HEK293 (cell line): ENCODE data around the gene TMF1.

ENCODE experiments used
- CTCF ChIA-PET: fragments of 350-600 bp; formaldehyde crosslinking; extraction: SDS; loops from one replicate; lab custom pipeline; 2021; ENCODE audit warnings: antibody characterized with exemption; lab: Yijun Ruan, JAX
- POLR2A ChIA-PET: fragments of 300-600 bp; formaldehyde crosslinking; extraction: SDS; loops from one replicate; lab custom pipeline; 2020; ENCODE audit warnings: antibody characterized with exemption, inconsistent platforms; lab: Yijun Ruan, JAX
- H3K27ac ChIP-seq: fragments of 200-500 bp; sonication (Bioruptor generic); 2 replicates; pipeline ENCODE4 v1.5.1; 2014; ENCODE audit warnings: low read depth, low read length, control low read depth, inconsistent platforms; ENCODE audit errors: extremely low read depth
- H3K36me3 ChIP-seq, 2 experiments: fragments of 200-500 bp in 1 of 2; sonication (Bioruptor generic) in 1 of 2; 1 replicate in 1 of 2; 2 replicates in 1 of 2; pipeline ENCODE4 v1.5.1; 2014 to 2017; ENCODE audit warnings: inconsistent platforms in 2 of 2, low read length in 2 of 2; ENCODE audit not compliant: control insufficient read depth in 2 of 2, insufficient read depth in 1 of 2
- H3K4me1 ChIP-seq: fragments of 200-500 bp; sonication (Bioruptor generic); 2 replicates; pipeline ENCODE4 v1.5.1; 2014; ENCODE audit warnings: mild to moderate bottlenecking, low read length, inconsistent platforms; ENCODE audit not compliant: control insufficient read depth, insufficient read depth
- H3K4me3 ChIP-seq: 2 replicates; pipeline ENCODE4 v1.5.1; 2011; ENCODE audit warnings: low read depth, mild to moderate bottlenecking, control low read depth, low read length, moderate library complexity
- H3K9me3 ChIP-seq: fragments of 200-500 bp; sonication (Bioruptor generic); 2 replicates; pipeline ENCODE4 v1.5.1; 2014; ENCODE audit warnings: low read depth, low read length, inconsistent platforms; ENCODE audit not compliant: control insufficient read depth, insufficient read depth
- BCL11B ChIP-seq: fragments of 450-650 bp; formaldehyde crosslinking; IDR thresholded peaks from 2 replicates; pipeline ENCODE4 v1.5.1; 2016; ENCODE audit warnings: low read depth, missing biosample characterization, missing genetic modification characterization
- GLI2 ChIP-seq: fragments of 450-650 bp; formaldehyde crosslinking; IDR thresholded peaks from 2 replicates; pipeline ENCODE4; 2017; ENCODE audit warnings: missing biosample characterization, missing genetic modification characterization, low read depth, borderline replicate concordance
- MYNN ChIP-seq: fragments of 450-650 bp; formaldehyde crosslinking; IDR thresholded peaks from 2 replicates; pipeline ENCODE4 v1.5.1; 2016; ENCODE audit warnings: missing biosample characterization, missing genetic modification characterization, borderline replicate concordance
- TCF7L2 ChIP-seq: IDR thresholded peaks from 2 replicates; pipeline ENCODE4 v1.6.1; 2011; ENCODE audit warnings: low read depth, mild to moderate bottlenecking, inconsistent platforms, low read length, moderate library complexity, borderline replicate concordance
- ZNF112 ChIP-seq: fragments of 450-650 bp; formaldehyde crosslinking; IDR thresholded peaks from 2 replicates; pipeline ENCODE4 v1.5.0; 2017; ENCODE audit warnings: missing biosample characterization, missing genetic modification characterization
- ZNF114 ChIP-seq: fragments of 450-650 bp; formaldehyde crosslinking; IDR thresholded peaks from 2 replicates; pipeline ENCODE4 v1.5.0; 2017; ENCODE audit warnings: missing biosample characterization, missing genetic modification characterization
- ZNF138 ChIP-seq: fragments of 450-650 bp; formaldehyde crosslinking; IDR thresholded peaks from 2 replicates; pipeline ENCODE4 v1.5.1; 2016; ENCODE audit warnings: missing biosample characterization, missing genetic modification characterization, borderline replicate concordance
- ZNF146 ChIP-seq: fragments of 450-650 bp; formaldehyde crosslinking; IDR thresholded peaks from 2 replicates; pipeline ENCODE4 v1.5.1; 2016; ENCODE audit warnings: missing biosample characterization, missing genetic modification characterization
- ZNF18 ChIP-seq: fragments of 450-650 bp; formaldehyde crosslinking; IDR thresholded peaks from 2 replicates; pipeline ENCODE4 v1.5.1; 2016; ENCODE audit warnings: missing biosample characterization, missing genetic modification characterization
- ZNF184 ChIP-seq: fragments of 450-650 bp; IDR thresholded peaks from 2 replicates; pipeline ENCODE4 v1.5.1; 2018; ENCODE audit warnings: missing biosample characterization, mild to moderate bottlenecking, missing genetic modification characterization
- ZNF211 ChIP-seq: fragments of 450-650 bp; formaldehyde crosslinking; IDR thresholded peaks from 2 replicates; pipeline ENCODE4 v1.5.1; 2016; ENCODE audit warnings: low read depth, missing biosample characterization, missing genetic modification characterization
- ZNF433 ChIP-seq: fragments of 450-650 bp; formaldehyde crosslinking; IDR thresholded peaks from 2 replicates; pipeline ENCODE4 v1.5.1; 2016; ENCODE audit warnings: missing biosample characterization, missing genetic modification characterization, low read depth
- ZNF473 ChIP-seq: fragments of 450-650 bp; formaldehyde crosslinking; IDR thresholded peaks from 2 replicates; pipeline ENCODE4 v1.5.1; 2017; ENCODE audit warnings: missing biosample characterization, missing genetic modification characterization
- ZNF501 ChIP-seq: fragments of 450-650 bp; formaldehyde crosslinking; IDR thresholded peaks from 2 replicates; pipeline ENCODE4 v1.5.1; 2016; ENCODE audit warnings: missing biosample characterization, missing genetic modification characterization
- ZNF530 ChIP-seq: fragments of 450-650 bp; formaldehyde crosslinking; IDR thresholded peaks from 2 replicates; pipeline ENCODE4 v1.5.1; 2016; ENCODE audit warnings: low read depth, missing biosample characterization, missing genetic modification characterization
- ZNF544 ChIP-seq: fragments of 450-650 bp; formaldehyde crosslinking; IDR thresholded peaks from 2 replicates; pipeline ENCODE4 v1.5.0; 2017; ENCODE audit warnings: missing biosample characterization, missing genetic modification characterization
- ZNF548 ChIP-seq: fragments of 450-650 bp; formaldehyde crosslinking; IDR thresholded peaks from 2 replicates; pipeline ENCODE4 v1.5.1; 2016; ENCODE audit warnings: missing biosample characterization, missing genetic modification characterization
- ZNF558 ChIP-seq: fragments of 450-650 bp; formaldehyde crosslinking; IDR thresholded peaks from 2 replicates; pipeline ENCODE4 v1.5.1; 2016; ENCODE audit warnings: missing biosample characterization, missing genetic modification characterization
- ZNF571 ChIP-seq: fragments of 450-650 bp; formaldehyde crosslinking; IDR thresholded peaks from 2 replicates; pipeline ENCODE4 v1.5.0; 2017; ENCODE audit warnings: missing biosample characterization, missing genetic modification characterization
- ZNF610 ChIP-seq: fragments of 450-650 bp; formaldehyde crosslinking; IDR thresholded peaks from 2 replicates; pipeline ENCODE4 v1.5.1; 2016; ENCODE audit warnings: missing biosample characterization, missing genetic modification characterization, borderline replicate concordance
- ZNF654 ChIP-seq: fragments of 450-650 bp; formaldehyde crosslinking; IDR thresholded peaks from 2 replicates; pipeline ENCODE4 v1.5.1; 2016; ENCODE audit warnings: low read depth, missing biosample characterization, missing genetic modification characterization
- ZNF670 ChIP-seq: fragments of 450-650 bp; formaldehyde crosslinking; IDR thresholded peaks from 2 replicates; pipeline ENCODE4 v1.5.1; 2016; ENCODE audit warnings: missing biosample characterization, missing genetic modification characterization, low read depth
- TF ChIP-seq, protein P1 (sequence below): fragments of 450-650 bp; formaldehyde crosslinking; IDR thresholded peaks from 2 replicates; pipeline ENCODE4 v1.5.1; 2017; ENCODE audit warnings: missing biosample characterization, missing genetic modification characterization
- TF ChIP-seq, protein P2 (sequence below): fragments of 450-650 bp; formaldehyde crosslinking; IDR thresholded peaks from 2 replicates; pipeline ENCODE4 v1.5.1; 2016; ENCODE audit warnings: missing biosample characterization, missing genetic modification characterization
- TF ChIP-seq, protein P3 (sequence below): fragments of 450-650 bp; formaldehyde crosslinking; IDR thresholded peaks from 2 replicates; pipeline ENCODE4 v1.5.1; 2016; ENCODE audit warnings: missing biosample characterization, missing genetic modification characterization, borderline replicate concordance

Gene TMF1

GRCh38 chr3:69063636-69064035, 11.5 kb upstream of the TMF1 start:
- CTCF ChIA-PET = interaction anchor here (0.6 kb wide), 1 partner anchor 1044 kb away, joined by 3 read pairs; no protein-coding TSS in a partner anchor
- POLR2A ChIA-PET = no interaction called here
- TF ChIP-seq MYNN (tag by site-specific recombination) = no peak
- no peak for TF ChIP-seq ZNF670 (tag by site-specific recombination)
- no peak for TF ChIP-seq ZNF544
- no peak overlapping the region for H3K27ac ChIP-seq
- H3K4me3 ChIP-seq = no peak overlapping the region
- no peaks in the 10 kb centered on the region for H3K4me1 ChIP-seq
- peaks cover 17 to 61% of the 10 kb centered on the region in 2 experiments for H3K36me3 ChIP-seq
- no peaks in the 10 kb centered on the region for H3K9me3 ChIP-seq

GRCh38 chr3:69059688-69060087, 7.6 kb upstream of the TMF1 start:
- no peak overlapping the region for H3K4me3 ChIP-seq
- H3K4me1 ChIP-seq = no peaks in the 10 kb centered on the region
- CTCF ChIA-PET = no interaction called here
- POLR2A ChIA-PET = no interaction called here
- H3K9me3 ChIP-seq = no peaks in the 10 kb centered on the region
- no peak overlapping the region for H3K27ac ChIP-seq
- H3K36me3 ChIP-seq = peaks cover 29 to 76% of the 10 kb centered on the region in 2 experiments
- TF ChIP-seq, protein P1, sequence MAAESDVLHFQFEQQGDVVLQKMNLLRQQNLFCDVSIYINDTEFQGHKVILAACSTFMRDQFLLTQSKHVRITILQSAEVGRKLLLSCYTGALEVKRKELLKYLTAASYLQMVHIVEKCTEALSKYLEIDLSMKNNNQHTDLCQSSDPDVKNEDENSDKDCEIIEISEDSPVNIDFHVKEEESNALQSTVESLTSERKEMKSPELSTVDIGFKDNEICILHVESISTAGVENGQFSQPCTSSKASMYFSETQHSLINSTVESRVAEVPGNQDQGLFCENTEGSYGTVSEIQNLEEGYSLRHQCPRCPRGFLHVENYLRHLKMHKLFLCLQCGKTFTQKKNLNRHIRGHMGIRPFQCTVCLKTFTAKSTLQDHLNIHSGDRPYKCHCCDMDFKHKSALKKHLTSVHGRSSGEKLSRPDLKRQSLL = no peak
- TF ChIP-seq ZNF548 (no peak), ZNF530 (tag by site-specific recombination) (no peak), ZNF114 (tag by site-specific recombination) (no peak), ZNF112 (tag by site-specific recombination) (no peak), ZNF654 (tag by site-specific recombination) (no peak)
- TF ChIP-seq, protein P2, sequence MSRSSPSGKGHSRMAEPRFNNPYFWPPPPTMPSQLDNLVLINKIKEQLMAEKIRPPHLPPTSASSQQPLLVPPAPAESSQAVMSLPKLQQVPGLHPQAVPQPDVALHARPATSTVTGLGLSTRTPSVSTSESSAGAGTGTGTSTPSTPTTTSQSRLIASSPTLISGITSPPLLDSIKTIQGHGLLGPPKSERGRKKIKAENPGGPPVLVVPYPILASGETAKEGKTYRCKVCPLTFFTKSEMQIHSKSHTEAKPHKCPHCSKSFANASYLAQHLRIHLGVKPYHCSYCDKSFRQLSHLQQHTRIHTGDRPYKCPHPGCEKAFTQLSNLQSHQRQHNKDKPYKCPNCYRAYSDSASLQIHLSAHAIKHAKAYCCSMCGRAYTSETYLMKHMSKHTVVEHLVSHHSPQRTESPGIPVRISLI (tag by site-specific recombination) = no peak
- TF ChIP-seq, all 188 proteins: peak for 0

- ChIA-PET POLR2A (no interaction called here), CTCF (no interaction called here)
- Histone ChIP-seq H3K4me3 (no peak overlapping the region), H3K4me1 (no peaks in the 10 kb centered on the region), H3K27ac (no peak overlapping the region), H3K36me3 (peaks cover 29 to 72% of the 10 kb centered on the region in 2 experiments), H3K9me3 (no peaks in the 10 kb centered on the region)
- TF ChIP-seq TCF7L2 (no peak), ZNF184 (tag by site-specific recombination) (no peak), ZNF558 (tag by site-specific recombination) (no peak), ZNF473 (tag by site-specific recombination) (no peak), ZNF211 (no peak), ZNF138 (tag by site-specific recombination) (no peak), GLI2 (no peak), ZNF571 (tag by site-specific recombination) (no peak), ZNF610 (tag by site-specific recombination) (no peak), ZNF433 (tag by site-specific recombination) (no peak), BCL11B (tag by site-specific recombination) (no peak), ZNF501 (tag by site-specific recombination) (no peak), ZNF146 (no peak), ZNF18 (tag by site-specific recombination) (no peak)
- TF ChIP-seq, protein P3, sequence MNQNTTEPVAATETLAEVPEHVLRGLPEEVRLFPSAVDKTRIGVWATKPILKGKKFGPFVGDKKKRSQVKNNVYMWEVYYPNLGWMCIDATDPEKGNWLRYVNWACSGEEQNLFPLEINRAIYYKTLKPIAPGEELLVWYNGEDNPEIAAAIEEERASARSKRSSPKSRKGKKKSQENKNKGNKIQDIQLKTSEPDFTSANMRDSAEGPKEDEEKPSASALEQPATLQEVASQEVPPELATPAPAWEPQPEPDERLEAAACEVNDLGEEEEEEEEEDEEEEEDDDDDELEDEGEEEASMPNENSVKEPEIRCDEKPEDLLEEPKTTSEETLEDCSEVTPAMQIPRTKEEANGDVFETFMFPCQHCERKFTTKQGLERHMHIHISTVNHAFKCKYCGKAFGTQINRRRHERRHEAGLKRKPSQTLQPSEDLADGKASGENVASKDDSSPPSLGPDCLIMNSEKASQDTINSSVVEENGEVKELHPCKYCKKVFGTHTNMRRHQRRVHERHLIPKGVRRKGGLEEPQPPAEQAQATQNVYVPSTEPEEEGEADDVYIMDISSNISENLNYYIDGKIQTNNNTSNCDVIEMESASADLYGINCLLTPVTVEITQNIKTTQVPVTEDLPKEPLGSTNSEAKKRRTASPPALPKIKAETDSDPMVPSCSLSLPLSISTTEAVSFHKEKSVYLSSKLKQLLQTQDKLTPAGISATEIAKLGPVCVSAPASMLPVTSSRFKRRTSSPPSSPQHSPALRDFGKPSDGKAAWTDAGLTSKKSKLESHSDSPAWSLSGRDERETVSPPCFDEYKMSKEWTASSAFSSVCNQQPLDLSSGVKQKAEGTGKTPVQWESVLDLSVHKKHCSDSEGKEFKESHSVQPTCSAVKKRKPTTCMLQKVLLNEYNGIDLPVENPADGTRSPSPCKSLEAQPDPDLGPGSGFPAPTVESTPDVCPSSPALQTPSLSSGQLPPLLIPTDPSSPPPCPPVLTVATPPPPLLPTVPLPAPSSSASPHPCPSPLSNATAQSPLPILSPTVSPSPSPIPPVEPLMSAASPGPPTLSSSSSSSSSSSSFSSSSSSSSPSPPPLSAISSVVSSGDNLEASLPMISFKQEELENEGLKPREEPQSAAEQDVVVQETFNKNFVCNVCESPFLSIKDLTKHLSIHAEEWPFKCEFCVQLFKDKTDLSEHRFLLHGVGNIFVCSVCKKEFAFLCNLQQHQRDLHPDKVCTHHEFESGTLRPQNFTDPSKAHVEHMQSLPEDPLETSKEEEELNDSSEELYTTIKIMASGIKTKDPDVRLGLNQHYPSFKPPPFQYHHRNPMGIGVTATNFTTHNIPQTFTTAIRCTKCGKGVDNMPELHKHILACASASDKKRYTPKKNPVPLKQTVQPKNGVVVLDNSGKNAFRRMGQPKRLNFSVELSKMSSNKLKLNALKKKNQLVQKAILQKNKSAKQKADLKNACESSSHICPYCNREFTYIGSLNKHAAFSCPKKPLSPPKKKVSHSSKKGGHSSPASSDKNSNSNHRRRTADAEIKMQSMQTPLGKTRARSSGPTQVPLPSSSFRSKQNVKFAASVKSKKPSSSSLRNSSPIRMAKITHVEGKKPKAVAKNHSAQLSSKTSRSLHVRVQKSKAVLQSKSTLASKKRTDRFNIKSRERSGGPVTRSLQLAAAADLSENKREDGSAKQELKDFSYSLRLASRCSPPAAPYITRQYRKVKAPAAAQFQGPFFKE (tag by site-specific recombination) = no peak
These were observed 6.8 kb upstream of the TMF1 start for GRCh38 chr3:69058947-69059224.
